AML-193 (cell line): ENCODE measurements around the gene MED29.
"Not testable (repeated sequence)": the region's sequence is repeated elsewhere in the genome, so short reads cannot be mapped to it uniquely, and the experiment has no call there.

ENCODE experiments used
- DNase-seq, 2 experiments: peaks; one replicate each; lab custom pipeline; 2025; lab: John Stamatoyannopoulos, UW

MED29 gene

GRCh38 chr19:39372047-39372802 lies 19.0 kb upstream of the MED29 start:
- no peak for DNase-seq

- no peak for DNase-seq
Measured at GRCh38 chr19:39372941-39373340, 18.2 kb upstream of the MED29 start.

DNA sequence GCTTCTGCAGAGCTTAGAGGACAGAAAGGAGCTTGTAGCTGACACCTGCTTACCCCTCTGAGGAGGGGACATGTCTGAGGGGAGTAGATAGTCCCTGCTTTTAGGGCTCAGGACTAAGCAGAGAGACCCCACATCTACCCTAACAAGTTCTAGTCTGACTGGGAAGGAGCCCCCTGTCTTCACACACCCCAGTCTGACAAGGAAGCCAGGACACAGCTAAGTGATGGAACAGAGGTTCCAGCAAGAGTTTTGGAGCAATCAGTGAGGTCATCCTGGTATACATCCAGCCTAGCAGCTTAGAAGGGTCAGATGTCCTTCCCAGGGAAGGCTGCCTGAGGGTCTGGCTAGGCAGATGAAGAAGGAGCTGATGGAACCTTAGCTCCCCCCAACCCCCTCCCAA lies 15.2 kb upstream of the MED29 start:
- no peak for DNase-seq

- no peak for DNase-seq
Measured at GRCh38 chr19:39377373-39378362, 13.5 kb upstream of the MED29 start.

DNA sequence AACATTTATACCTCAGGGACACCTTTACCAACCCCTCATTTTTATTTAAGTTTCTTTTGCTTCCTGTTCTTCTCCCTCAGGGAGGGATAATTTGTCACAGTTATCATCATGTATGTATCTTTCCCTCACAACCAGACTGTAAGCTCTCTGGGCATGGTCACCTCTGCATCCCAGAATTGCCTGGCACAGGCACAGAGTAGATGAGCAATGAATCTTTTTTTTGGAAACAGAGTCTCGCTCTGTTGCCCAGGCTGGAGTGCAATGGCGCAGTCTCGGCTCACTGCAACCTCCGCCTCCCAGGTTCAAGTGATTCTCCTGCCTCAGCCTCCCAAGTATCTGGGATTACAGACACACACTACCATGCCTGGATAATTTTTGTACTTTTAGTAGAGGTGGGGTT lies 11.8 kb upstream of the MED29 start:
- not testable (repeated sequence) for DNase-seq

DNA sequence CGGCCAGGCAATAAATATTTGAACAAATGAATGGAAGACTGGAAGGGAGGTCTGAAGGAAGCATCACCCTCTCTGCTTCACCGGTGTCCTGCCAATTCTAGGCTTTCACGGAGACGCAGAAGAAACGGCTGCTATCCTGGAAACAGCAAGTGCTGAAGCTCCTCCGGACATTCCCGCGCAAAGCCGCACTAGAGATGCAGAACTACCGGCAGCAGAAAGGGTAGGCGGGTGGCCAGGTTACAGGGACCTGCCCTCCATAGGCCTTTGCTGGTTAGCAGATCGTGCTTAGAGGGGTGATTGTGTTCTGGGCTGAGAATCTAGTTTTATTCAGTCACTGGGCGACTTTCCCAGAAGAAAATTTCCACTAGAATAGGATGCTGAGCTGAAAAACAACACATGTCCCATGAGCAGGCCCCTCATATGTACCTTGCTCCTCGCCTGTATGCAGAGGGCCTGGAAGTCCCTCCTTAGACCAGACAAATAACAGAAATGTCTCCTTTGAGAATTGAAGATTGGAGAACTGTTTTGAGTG lies 11.2 kb upstream of the MED29 start:
- DNase-seq = no peak

GRCh38 chr19:39380521-39381502 lies 10.4 kb upstream of the MED29 start:
- no peak for DNase-seq

- DNase-seq = no peak
Measured at GRCh38 chr19:39381910-39382611, 9.1 kb upstream of the MED29 start.

GRCh38 chr19:39382991-39383828 lies 8.0 kb upstream of the MED29 start:
- no peak for DNase-seq

DNA sequence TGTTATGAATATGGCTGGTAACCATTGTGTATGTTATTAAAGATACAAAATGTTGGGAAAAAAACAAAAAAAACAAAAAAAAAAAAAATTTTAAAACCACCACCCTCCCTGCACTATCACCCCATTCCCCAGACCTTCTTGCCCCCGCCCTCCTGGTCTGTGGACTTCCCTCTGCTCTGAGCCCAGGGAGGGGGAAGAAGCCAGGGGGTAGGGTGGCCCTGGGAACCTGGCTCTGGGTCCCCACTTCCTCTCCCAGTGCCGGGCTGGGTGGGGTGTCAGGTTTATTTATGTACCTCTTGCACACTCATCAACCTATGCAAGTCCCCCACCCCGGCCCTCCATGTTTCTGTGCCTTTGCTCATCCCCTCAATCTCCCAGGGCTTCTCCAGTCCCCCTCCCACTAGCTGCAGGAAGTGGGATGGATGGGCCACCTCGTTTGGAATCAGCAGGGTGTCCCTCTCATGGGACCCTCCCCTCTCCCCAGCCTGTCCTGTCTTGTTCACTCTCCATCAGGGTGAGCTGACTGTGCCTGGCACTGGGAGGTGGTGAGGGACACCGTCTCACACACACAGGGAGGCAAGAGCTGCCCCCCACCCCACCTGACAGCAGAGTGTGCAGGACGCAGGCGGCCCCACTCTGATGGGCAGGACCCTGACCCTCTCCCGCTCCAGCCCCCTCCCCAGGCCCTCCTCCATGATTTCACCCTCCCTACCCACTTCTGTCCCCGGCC lies 6.2 kb upstream of the MED29 start:
- no peak for DNase-seq

DNA sequence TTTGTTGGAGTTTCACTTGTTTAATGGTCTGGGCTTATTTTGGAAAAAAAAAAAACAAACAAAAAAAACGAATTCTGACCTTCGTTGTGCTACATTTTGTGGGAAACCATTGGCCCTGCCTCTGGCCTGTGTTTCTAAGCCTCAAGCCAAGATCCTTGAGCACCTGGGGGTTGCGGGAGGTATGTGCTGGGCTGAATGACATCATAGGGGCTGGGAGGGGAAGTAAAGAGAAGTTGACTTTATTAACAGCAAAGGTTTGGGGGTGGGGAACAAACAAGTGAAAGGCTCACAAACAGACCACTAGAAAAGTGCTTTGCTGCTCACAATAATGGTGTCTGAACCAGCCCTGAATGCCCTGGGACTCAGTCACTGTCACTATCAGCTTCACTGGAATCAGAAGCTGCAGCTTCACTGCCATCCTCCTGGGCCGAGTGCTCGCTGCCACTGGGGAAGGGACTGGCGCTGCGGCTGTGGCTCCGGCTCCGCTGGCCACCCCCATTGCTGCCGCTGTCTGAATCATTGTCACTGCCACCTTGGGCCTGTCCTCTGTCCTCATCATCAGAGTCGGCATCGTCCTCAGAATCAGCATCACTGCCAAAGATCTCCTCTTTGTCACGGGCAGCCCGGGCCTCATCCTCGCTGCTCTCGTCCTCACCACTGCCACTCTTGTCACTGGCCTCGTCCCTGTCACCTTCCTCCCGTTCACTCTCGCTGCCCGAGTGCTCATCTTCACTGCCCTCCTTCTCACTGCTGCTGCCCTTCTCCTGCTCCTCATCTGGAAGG lies 5.4 kb upstream of the MED29 start:
- DNase-seq = no peak

DNA sequence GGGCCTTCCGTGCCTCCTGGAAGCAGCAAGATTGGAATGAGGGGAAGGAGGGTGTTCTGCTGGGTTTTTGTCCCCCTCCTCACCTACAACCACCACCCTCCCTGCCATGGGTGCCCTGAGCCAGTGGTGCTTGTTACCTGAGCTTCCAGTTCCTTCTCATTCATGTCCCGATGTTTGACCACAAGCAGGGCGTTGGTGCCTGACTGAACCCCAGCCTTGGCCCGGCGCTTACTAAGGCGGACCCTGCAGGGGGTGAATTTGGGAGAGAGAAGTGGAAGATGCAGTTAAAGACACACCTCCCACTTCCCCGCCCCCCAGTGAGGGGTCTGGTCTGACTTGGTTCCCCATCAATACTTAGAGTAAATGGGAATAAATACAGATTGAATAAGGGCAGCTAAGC lies 4.6 kb upstream of the MED29 start:
- DNase-seq = no peak

DNA sequence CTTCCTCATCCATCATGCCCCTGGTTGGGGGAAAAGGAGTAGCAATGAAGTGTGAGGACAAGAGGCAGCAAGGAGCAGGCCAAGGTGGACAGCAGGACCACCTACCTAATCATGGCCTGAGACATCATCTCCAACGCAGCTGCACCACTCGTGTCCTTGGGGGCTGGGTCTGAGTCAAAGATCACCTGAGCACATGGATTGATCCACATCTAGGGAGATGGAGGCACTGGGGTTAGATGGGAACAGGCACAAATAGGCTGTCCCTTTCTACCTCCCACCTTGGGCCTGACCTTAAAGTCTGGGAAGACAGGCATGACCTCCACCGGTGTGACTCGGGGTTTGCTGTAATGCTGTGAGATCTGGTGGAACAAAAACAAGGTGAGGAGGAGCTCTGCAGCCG lies 2.5 kb upstream of the MED29 start:
- DNase-seq = no peak

DNA sequence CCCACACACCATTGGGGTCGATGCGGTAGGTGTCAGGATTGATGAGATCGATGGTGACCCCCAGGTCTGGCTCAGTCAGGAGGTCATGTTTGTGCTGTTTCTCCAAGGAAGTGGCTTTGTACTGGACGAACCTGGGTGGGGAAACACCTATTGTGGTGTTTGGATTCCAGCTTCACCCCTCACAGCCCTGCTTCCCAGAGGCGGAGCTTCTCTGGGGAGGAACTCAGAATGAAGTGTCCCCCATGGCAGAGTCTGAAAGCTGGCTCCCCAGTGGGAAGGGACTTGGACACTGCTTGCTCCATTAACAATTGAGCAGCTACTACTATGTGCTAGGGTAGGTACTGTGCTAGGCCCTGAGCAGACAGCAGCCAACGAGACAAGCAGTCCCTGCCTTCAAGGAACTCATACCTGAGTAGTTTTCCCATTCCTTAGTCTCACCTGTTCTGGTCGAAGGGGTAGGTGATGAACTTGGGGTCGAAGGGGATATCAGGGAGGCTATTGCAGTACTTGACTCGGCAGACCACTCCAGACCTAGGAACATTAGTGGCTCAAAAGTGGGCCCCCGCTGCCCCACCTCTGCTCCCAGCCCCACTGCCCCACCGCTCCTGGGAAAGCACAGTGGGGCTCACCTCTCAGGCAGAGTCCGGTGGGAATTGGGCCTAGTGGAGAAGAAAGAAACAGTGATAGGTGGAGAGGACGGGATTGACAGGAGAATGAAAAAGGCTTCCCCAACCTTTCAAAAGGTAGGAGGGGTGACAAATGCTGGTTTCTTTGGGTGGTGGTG lies 1.4 kb upstream of the MED29 start:
- no peak for DNase-seq

GRCh38 chr19:39390451-39390750 lies 777 bp upstream of the MED29 start:
- DNase-seq = peak in 1 of 2 experiments; percentile 31

- peak; percentile 72 to 80 for DNase-seq
Measured at GRCh38 chr19:39397360-39398296, 6.5 kb downstream of the MED29 start.
